GM18519 (cell line): Measurements from ENCODE around the gene POLR2L.
A peak's percentile ranks its signal among the peaks of the same experiment; 100 is the strongest.

Experiments
- ATAC-seq: cut with Tn5 transposase; IDR thresholded peaks from one replicate; pipeline ENCODE4 v1.9.1; 2021; ENCODE audit warnings: mild to moderate bottlenecking, moderate library complexity; ENCODE audit not compliant: unreplicated experiment, low FRiP score

POLR2L gene

DNA sequence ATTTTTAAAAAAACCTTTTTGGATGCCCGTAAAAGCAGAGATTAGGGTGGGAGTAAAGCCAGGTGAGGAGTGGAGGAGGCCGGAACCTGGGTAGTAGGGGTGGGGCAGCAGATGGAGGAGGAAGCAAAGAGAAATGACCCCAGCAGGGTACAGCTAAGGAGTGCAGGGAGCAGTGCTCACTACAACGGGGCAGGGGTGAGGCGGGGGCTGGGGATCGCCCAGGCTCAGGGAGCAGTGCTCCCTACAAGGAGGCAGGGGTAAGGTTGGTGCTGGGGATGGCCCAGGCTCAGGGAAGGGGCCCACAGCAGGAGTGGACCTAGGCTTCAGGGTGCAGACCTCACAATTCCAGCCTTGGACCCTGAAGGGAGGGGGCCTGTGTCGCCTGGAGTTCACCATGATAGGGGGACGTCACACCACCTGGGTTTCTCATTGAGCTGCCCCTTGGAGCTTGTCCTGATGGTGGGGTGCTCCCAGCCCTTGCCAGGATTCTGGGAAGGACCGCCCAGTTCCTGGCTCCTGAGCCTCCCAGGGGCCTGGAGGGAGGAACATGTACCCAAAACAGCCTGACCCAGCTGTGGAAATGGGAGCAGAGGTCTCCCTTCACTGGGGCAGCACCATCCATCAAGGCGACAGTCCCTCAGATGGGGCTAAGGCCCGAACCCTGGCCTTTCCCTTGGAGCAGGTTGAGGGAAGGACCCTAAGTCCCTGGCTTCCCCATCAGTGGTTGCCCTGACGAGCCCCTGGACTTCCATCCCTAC lies 26.5 kb downstream of the POLR2L start:
- ATAC-seq, result no peak

DNA sequence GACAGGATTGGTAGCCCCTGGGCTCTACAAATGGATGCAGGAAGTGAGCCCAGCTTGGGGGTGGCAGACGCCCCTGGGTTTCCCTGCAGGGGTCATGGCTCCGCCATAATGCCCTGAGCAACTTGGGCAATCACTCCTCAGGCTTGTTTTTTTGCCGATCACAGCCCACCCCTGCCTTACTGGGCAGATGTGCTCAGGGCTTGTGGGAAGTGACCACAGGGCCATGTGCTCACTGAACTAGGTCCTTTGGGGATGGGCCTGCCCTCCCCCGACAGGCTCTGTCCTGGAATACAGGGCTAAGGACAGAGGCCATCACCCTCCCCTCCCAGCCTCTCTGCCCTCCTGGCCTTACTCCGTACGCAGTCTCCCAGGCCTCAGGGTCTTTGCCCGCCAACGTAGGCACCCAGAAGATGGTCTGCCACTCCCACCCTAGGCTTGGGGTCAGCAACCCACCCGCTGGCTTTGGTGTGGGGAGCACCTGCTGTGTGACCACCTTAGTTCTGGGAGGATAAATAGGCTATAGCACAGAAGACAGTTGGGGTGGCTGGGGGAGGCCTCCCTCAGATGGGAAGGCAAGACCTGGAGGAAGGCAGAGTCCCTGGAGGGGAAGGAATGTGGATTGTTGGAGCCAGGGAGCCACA lies 28.8 kb downstream of the POLR2L start:
- no peak for ATAC-seq

GRCh38 chr11:813072-813455 lies 29.3 kb downstream of the POLR2L start:
- no peak for ATAC-seq

GRCh38 chr11:812390-812789 lies 29.9 kb downstream of the POLR2L start:
- no peak for ATAC-seq

DNA sequence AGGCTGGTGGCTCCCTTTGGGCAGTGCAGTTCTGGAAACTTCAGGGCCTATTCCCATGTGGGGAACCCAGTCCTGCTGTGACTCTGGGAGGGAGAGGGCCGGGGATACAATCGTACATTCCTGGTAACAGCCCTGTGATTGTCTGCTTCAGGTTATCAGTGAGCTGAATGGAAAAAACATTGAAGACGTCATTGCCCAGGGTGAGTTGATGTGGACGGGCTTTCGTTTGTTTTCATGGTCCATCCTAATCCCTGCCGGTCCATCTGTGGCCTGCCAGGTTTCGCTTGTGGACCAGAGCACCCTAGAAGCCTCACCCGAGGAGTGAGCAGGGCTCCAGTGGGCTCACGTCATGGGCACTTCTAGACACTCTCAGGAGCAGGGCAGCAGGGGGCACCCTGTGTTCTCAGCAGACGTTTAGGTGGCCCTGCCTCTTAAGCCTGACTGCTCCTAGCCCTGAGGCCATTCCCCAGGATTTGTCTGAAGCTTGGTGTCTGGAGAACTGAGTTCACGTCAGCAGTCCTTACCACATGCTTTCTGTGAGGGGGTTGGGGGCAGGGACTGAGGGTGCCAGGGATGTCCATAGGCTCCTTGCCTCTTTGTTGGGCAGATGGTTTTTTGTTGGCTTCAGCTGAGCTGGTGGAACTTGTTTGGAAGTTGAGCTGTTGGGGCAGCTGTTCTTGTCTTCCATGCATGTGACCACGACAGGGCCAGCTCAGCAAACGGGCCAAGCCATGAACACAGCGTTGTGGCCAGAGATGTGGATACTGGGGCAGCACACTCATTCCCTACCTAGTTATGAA lies 30.7 kb downstream of the POLR2L start:
- no peak for ATAC-seq

GRCh38 chr11:810040-810567 lies 32.2 kb downstream of the POLR2L start:
- no peak for ATAC-seq

DNA sequence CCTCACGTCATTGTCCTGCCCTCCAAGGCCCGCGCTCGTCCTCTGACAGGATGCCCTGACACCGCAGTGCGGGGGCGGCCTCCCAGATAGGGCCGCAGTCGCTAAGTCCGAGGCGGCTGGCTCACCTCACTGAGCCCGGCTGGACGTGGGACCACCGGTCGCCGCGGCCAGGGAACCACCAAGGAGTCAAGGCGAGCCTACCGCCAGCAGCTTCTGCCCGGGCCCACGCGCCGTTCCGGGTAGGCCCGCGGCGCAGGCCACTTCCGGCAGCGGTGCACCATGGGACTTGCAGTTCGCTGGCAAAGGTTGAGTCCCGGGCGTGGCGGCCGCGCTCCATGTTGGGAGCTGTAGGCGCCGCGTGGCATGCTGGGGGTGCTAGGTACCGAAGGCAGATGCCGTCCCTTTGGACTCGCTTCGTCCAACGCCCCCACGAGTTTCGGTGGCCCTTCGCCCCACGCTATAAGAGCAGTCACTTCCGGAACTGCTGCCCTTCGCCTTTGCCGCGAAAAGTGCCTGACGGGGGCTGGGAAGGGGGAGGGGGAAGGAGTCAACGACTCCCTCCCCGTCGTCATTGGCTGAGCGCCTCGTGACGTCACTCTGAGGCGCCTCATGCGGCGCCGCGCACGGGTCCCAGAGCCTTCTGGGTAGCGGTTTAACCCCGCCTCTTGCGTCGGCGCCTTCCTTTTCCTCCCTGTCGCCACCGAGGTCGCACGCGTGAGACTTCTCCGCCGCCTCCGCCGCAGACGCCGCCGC lies 32.9 kb downstream of the POLR2L start, which contains the start of gene RPLP2:
TSS of gene RPLP2 (plus strand) at position 681 of the 753 bp plus-strand sequence. CDS start 268 bp downstream, outside the sequence.
- ATAC-seq, result peak; percentile 45

- no peak for ATAC-seq
Measured at GRCh38 chr11:808427-809286, 33.7 kb downstream of the POLR2L start.

DNA sequence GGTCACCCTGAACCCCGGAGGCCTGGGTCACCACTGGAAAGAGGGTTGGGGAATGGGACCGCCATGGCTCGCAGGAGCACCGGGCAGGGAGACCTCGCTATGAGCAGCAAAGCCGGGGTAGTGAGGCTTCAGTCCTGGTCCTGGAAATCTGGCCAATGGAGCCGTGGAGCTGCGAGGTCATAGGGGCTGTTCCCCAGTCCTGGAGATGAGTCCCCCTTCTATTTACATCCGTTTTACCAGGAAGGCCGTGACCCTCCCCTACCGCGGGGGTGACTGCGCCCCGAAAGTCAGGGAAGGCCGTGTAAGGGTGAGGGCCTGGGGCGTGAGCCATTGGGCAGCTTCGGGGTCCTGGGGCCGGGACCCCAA lies 37.7 kb downstream of the POLR2L start:
- no peak for ATAC-seq

- no peak for ATAC-seq
Measured at GRCh38 chr11:803770-804598, 38.3 kb downstream of the POLR2L start.

- no peak for ATAC-seq
Measured at GRCh38 chr11:803467-803742, 38.9 kb downstream of the POLR2L start.

DNA sequence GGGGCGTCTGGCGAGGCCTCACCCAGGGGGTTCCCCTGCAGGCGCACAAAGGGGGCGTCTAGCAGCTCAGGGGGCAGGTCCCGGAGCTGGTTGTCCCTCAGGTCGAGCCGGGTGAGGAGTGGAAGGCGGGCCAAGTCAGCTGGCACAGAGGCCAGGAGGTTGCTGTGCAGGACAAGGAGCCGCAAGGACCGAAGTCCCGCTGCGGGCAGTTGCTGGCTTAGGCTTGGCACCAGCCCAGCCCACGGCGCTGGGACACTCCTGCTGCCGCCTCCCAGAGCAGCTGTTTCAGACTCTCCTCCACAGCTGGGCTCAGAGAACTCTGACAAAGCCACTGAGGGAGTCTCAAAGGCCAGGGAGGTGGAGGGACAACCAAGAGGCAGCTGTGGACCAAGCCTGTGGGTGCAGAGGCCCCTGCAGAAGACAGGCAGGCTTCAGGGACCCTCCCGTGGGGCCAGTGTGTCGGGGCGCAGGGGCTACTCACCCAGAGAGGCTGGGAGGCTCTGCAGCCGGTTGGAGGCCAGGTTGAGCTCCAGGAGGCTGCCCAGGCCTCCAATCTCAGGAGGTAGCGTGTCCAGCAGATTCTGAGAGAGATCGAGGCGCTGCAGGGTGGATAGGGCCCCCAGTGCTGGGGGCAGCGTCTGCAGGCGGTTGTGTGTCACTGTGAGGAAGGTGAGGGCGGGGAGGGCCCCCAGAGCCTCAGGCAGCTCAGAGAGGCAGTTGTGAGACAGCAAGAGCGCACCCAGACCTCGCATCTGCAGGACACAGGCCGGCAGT lies 39.4 kb downstream of the POLR2L start:
- ATAC-seq, result no peak

DNA sequence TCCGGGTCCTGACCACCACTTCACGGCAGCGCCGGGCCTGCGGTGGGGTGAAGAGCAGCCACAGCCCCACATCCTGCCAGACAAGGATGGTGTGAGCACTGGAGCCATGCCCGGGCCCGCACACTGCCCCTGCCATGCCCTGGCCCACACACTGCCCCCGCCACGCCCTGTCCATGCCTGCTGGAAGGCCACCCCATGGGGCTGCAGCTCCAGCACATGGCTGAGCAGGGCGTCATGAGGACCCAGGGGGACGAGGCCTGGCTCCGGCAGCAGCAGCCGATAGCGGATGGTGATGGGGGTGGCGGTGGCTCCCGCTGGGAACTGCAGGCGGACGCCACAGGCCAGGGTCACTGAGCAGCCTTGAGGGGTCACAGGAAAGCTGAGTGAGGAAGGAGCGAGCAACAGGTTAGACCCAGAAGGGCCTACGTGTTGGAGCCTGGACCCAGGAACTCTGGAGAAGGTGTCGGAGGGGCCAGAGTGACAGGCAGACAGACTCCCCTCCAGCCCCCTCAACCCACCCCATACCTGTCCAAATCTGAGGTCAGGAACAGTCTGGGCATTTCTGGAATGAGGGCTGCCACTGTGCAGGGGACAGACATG lies 40.2 kb downstream of the POLR2L start:
- ATAC-seq, result no peak

DNA sequence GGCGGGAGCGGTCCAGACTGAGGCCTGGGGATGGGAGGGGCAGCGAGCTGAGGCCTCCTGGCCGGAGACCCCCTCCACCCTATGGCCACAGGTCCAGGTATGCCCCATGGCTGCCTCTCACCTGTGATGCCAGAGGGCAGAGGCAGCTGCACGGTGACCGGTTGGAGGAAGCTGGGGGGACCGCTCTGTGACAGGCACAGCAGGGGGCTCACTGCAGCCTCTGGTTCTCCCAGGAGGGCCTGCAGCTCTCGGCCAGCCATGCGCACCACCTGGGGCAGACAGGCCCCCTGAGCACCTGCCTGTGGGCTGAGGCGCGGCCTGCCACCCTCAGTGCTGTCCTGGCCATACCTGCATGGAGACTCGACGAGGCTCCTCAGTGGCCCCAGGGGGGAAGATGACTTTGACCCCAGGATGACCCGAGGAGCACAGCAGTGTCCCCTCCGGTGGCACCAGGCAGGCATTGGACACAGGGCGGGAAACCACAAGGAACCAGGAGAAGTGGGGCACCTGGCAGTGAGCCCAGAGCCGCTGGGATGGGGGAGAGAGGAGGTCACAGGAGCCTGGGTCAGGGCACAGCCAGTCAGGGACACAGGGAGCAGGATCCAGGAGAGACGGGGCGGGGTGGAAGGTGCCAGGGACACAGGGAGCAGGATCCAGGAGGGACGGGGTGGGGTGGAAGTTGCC lies 41.1 kb downstream of the POLR2L start:
- ATAC-seq, result no peak

DNA sequence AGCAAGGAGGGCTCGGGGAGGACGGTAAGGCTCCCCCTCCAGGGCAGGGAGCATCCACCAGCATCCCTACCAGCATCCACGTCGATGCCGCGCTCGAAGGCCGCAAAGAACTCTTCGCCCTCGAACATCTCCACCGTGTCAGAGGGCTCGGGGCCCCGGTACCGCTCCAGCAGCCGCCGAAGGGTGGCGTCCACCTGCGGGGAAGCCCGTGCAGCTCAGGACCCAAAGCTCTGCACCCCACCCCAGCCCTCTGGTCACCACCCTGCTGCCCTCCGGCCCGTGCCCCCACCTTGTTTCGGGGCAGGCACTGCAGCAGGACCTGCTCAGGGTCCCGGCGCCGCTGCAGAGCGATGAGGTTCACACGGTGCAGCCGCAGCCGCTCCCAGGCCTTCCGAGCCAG lies 41.9 kb downstream of the POLR2L start:
- ATAC-seq, result no peak

DNA sequence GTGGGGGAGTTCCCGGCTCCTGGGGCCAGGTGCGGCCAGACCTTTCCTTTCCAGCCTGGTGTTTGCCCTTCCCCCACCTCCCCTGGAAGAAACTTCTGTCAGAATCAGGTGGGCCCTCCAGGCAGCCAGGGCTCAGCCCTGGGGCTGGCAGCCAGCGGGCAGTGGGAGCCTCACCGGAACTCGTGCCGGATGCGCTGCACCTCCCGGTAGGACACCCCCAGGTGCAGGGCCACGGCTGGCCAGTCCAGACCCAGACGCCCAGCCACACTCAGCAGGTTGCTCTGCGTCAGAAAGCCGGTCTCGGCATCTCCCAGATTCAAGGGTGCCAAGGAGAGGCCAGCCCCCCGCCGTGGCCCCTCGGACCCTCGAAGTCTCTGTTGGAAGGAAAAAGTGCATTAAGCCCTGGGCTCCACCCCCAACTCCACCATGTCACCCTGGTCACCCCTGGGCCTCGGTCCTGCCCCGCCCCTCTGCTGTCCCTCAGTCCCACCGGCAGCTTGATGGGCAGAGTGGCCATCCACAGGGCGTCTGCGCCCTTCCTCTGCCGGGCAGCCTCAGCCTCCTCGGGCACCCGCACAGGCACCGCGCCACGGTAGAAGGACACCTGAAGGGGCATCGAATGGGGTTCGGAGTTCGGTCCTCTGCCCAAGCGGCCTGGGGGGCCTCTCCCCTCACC lies 42.5 kb downstream of the POLR2L start:
- no peak for ATAC-seq
